ENCODE data around the gene CELF5.

DNA sequence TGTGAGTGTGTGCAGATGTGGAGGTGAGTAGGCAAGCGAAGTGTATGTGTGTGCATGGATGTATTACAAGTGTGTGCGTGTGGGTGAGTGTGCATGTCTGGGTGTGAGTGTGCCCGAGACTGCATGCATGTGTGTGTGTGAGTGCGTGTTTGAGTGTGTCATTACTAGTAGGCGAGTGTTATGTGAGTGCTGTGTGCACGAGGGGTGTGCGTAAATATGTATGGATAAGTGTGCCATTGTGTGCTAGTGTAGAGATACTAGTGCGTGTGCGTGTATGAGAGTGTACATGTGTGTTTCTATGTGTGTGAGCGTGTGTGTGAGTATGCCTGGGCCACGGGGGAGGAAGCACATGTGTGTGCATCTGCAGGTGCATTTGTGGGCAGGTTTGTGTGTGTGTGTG, 53.8 kb downstream of the CELF5 start:
- no peak for TF ChIP-seq POLR2A (IDR thresholded peaks at IDR 0.05)
- TF ChIP-seq, protein P1, sequence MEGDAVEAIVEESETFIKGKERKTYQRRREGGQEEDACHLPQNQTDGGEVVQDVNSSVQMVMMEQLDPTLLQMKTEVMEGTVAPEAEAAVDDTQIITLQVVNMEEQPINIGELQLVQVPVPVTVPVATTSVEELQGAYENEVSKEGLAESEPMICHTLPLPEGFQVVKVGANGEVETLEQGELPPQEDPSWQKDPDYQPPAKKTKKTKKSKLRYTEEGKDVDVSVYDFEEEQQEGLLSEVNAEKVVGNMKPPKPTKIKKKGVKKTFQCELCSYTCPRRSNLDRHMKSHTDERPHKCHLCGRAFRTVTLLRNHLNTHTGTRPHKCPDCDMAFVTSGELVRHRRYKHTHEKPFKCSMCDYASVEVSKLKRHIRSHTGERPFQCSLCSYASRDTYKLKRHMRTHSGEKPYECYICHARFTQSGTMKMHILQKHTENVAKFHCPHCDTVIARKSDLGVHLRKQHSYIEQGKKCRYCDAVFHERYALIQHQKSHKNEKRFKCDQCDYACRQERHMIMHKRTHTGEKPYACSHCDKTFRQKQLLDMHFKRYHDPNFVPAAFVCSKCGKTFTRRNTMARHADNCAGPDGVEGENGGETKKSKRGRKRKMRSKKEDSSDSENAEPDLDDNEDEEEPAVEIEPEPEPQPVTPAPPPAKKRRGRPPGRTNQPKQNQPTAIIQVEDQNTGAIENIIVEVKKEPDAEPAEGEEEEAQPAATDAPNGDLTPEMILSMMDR (IDR thresholded peaks at IDR 0.05): no peak

All from esophagus squamous epithelium (tissue), 4 donors.